Measurements from ENCODE around the gene ALOX5AP. TPM values are rescaled to one million over a fixed set of nuclear protein-coding genes. Genes with fewer than 3 reads are reported as not detected.
A peak's percentile ranks its signal among the peaks of the same experiment; 100 is the strongest.

Gene ALOX5AP
- total RNA-seq, 1 experiment from 2014 or later = 1.1 TPM

- intact Hi-C loops (cut with micrococcal nuclease; ENCODE audit: unreplicated experiment) = loop anchor here (10.0 kb wide), 3 partner anchors 209 to 671 kb away; partner anchors contain the start of gene HMGB1
- Histone ChIP-seq H3K4me3 (ENCODE audit: low read depth, low read length) (no peak overlapping the region), H3K4me1 (peaks cover 5% of the 10 kb centered on the region; the same call in 1 of the 2 replicates), H3K9me3 (no peaks in the 10 kb centered on the region), H3K36me3 (ENCODE audit: control insufficient read depth, insufficient read depth, low read length) (no peaks in the 10 kb centered on the region), H3K27me3 (replicated peaks; ENCODE audit: control insufficient read depth, insufficient read depth, low read length) (no peaks in the 10 kb centered on the region)
- Mint-ChIP-seq H3K9me3 (ENCODE audit: unreplicated experiment) (no peaks in the 10 kb centered on the region), H3K27ac (ENCODE audit: unreplicated experiment) (no peak overlapping the region), H3K4me3 (ENCODE audit: unreplicated experiment) (no peak overlapping the region), H3K4me1 (ENCODE audit: low read depth, unreplicated experiment) (no peaks in the 10 kb centered on the region), H3K27me3 (ENCODE audit: insufficient read depth, unreplicated experiment) (no peaks in the 10 kb centered on the region), H3K36me3 (ENCODE audit: insufficient read depth, unreplicated experiment) (no peaks in the 10 kb centered on the region)
- peak in 1 of 2 experiments; percentile 30 for DNase-seq
- BruUV-seq (replicated peaks) = no TSS peak
- ChIA-PET POLR2A (no interaction called here), CTCF (interaction anchor here (0.6 kb wide), 1 partner anchor 983 kb away, joined by 3 read pairs; no protein-coding TSS in a partner anchor)
- no peak for TF ChIP-seq CTCF (IDR thresholded peaks at IDR 0.05; ENCODE audit: insufficient read depth in 1 of 2, low read depth in 1 of 2, low read length in 1 of 2, severe bottlenecking in 1 of 2, unreplicated experiment in 1 of 2)
These were observed 70.3 kb downstream of the ALOX5AP start for GRCh38 chr13:30805603-30806011.

- no peaks in the 10 kb centered on the region for H3K9me3 Mint-ChIP-seq (ENCODE audit: unreplicated experiment)
- H3K9me3 ChIP-seq = no peaks in the 10 kb centered on the region
- H3K4me1 Mint-ChIP-seq (ENCODE audit: low read depth, unreplicated experiment) = no peaks in the 10 kb centered on the region
- H3K4me3 ChIP-seq (ENCODE audit: low read depth, low read length) = no peak overlapping the region
- ChIA-PET CTCF (interaction anchor here (0.5 kb wide), 1 partner anchor 424 kb away, joined by 3 read pairs; no protein-coding TSS in a partner anchor), POLR2A (no interaction called here)
- H3K36me3 Mint-ChIP-seq (ENCODE audit: insufficient read depth, unreplicated experiment) = no peaks in the 10 kb centered on the region
- no peaks in the 10 kb centered on the region for H3K27me3 Mint-ChIP-seq (ENCODE audit: insufficient read depth, unreplicated experiment)
- no peaks in the 10 kb centered on the region for H3K36me3 ChIP-seq (ENCODE audit: control insufficient read depth, insufficient read depth, low read length)
- intact Hi-C loops (cut with micrococcal nuclease; ENCODE audit: unreplicated experiment) = loop anchor here (10.0 kb wide), 3 partner anchors 208 to 672 kb away; partner anchors contain the start of gene HMGB1
- no peaks in the 10 kb centered on the region for H3K27me3 ChIP-seq (replicated peaks; ENCODE audit: control insufficient read depth, insufficient read depth, low read length)
- no TSS peak for BruUV-seq (replicated peaks)
- TF ChIP-seq CTCF (IDR thresholded peaks at IDR 0.05; ENCODE audit: insufficient read depth in 1 of 2, low read depth in 1 of 2, low read length in 1 of 2, severe bottlenecking in 1 of 2, unreplicated experiment in 1 of 2) = no peak
- peaks cover 5% of the 10 kb centered on the region; the same call in 1 of the 2 replicates for H3K4me1 ChIP-seq
- no peak for DNase-seq
- H3K27ac Mint-ChIP-seq (ENCODE audit: unreplicated experiment) = no peak overlapping the region
- H3K4me3 Mint-ChIP-seq (ENCODE audit: unreplicated experiment) = no peak overlapping the region
These were observed 71.4 kb downstream of the ALOX5AP start for GRCh38 chr13:30806784-30807183.

- CTCF ChIA-PET = interaction anchor here (0.5 kb wide), 1 partner anchor 425 kb away, joined by 3 read pairs; no protein-coding TSS in a partner anchor
- Mint-ChIP-seq H3K4me3 (ENCODE audit: unreplicated experiment) (no peak overlapping the region), H3K9me3 (ENCODE audit: unreplicated experiment) (no peaks in the 10 kb centered on the region), H3K36me3 (ENCODE audit: insufficient read depth, unreplicated experiment) (no peaks in the 10 kb centered on the region), H3K27ac (ENCODE audit: unreplicated experiment) (no peak overlapping the region), H3K27me3 (ENCODE audit: insufficient read depth, unreplicated experiment) (no peaks in the 10 kb centered on the region), H3K4me1 (ENCODE audit: low read depth, unreplicated experiment) (no peaks in the 10 kb centered on the region)
- DNase-seq = no peak
- no peak for TF ChIP-seq CTCF (IDR thresholded peaks at IDR 0.05; ENCODE audit: insufficient read depth in 1 of 2, low read depth in 1 of 2, low read length in 1 of 2, severe bottlenecking in 1 of 2, unreplicated experiment in 1 of 2)
- Histone ChIP-seq H3K9me3 (no peaks in the 10 kb centered on the region), H3K36me3 (ENCODE audit: control insufficient read depth, insufficient read depth, low read length) (no peaks in the 10 kb centered on the region), H3K4me3 (ENCODE audit: low read depth, low read length) (no peak overlapping the region), H3K27me3 (replicated peaks; ENCODE audit: control insufficient read depth, insufficient read depth, low read length) (no peaks in the 10 kb centered on the region), H3K4me1 (peaks cover 5% of the 10 kb centered on the region; the same call in 1 of the 2 replicates)
- BruUV-seq (replicated peaks) = no TSS peak
- intact Hi-C loops (cut with micrococcal nuclease; ENCODE audit: unreplicated experiment) = loop anchor here (10.0 kb wide), 3 partner anchors 207 to 673 kb away; partner anchors contain the start of gene HMGB1
- POLR2A ChIA-PET = no interaction called here
These were observed 72.0 kb downstream of the ALOX5AP start for GRCh38 chr13:30807392-30807791.
